ENCODE results near the gene PCDH8. TPM values are rescaled to one million over a fixed set of nuclear protein-coding genes. Genes with fewer than 3 reads are reported as not detected.

Gene PCDH8
- polyA plus RNA-seq, 1 donor from 2014 or later, result 2.4 TPM

DNA sequence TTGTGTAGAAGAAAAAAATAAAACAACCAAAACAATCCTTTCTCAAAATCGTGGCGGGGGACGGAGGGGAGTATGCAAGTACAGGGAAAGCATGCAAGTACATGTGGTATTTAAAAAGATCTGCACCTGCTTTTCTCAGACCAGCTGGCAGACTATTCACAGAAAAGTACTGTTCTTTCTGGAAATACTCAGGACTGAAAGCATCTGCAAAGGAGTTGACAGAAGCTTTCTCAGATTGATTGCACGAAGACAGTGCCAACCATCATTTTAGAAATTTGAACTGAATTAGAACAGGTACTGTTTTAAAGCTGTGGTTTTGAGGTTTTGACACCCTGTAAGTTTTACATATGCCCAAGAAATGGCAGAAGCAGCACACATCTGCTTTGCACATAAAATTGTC, 19.8 kb upstream of the PCDH8 start:
- H3K9me2 ChIP-seq (ENCODE audit: insufficient read depth, low read length), result no peaks in the 10 kb centered on the region
- no peaks in the 10 kb centered on the region for H4K20me1 ChIP-seq (ENCODE audit: insufficient read depth)
- H3K27ac ChIP-seq (ENCODE audit: low read length), result no peak overlapping the region
- no peaks in the 10 kb centered on the region for H3K79me2 ChIP-seq (replicated peaks; ENCODE audit: insufficient read depth, low read length)
- H3K9ac ChIP-seq (ENCODE audit: low read length), result no peak overlapping the region
- H3F3A ChIP-seq (ENCODE audit: insufficient read depth, low read length, poor library complexity, severe bottlenecking), result no peaks in the 10 kb centered on the region
- H3K27me3 ChIP-seq (ENCODE audit: insufficient read depth, low read depth, low read length), result no peaks in the 10 kb centered on the region
- TF ChIP-seq MXI1 (conservative IDR thresholded peaks at IDR 0.05; ENCODE audit: poor library complexity, severe bottlenecking), result no peak
- no peaks in the 10 kb centered on the region for H3K36me3 ChIP-seq (ENCODE audit: insufficient read depth, low read length)
- no peak overlapping the region for H3K4me2 ChIP-seq (ENCODE audit: low read length)
- H2AFZ ChIP-seq (ENCODE audit: low read depth, low read length), result no peak overlapping the region
- H3K4me3 ChIP-seq (ENCODE audit: low read length), result no peak overlapping the region
- no peaks in the 10 kb centered on the region for H3K9me3 ChIP-seq (ENCODE audit: low read length)

DNA sequence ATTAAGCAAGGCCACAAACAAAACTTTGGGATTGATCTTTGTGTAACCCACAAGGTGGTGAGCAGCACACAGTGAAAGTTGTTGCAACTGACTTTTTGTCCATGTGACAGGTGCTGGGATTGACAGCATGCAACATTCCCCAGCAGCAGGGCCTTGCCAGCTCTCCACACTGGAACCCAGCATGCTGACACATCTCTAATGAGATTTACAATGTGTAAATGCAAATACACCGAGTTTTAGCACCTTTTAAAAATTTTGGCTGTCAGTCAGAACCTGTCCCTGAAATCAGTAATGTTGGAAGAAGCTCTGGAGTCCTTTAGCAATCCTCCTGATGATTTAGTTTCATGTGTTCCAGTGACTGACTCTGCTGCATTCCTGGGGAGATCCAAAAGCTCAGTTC, 16.5 kb upstream of the PCDH8 start:
- Histone ChIP-seq H3K27ac (ENCODE audit: low read length) (no peak overlapping the region), H4K20me1 (ENCODE audit: insufficient read depth) (no peaks in the 10 kb centered on the region), H3K4me3 (ENCODE audit: low read length) (no peak overlapping the region), H3K79me2 (replicated peaks; ENCODE audit: insufficient read depth, low read length) (no peaks in the 10 kb centered on the region), H3K4me2 (ENCODE audit: low read length) (no peak overlapping the region), H3K27me3 (ENCODE audit: insufficient read depth, low read depth, low read length) (peaks cover 4% of the 10 kb centered on the region), H2AFZ (ENCODE audit: low read depth, low read length) (no peak overlapping the region), H3F3A (ENCODE audit: insufficient read depth, low read length, poor library complexity, severe bottlenecking) (no peaks in the 10 kb centered on the region), H3K9ac (ENCODE audit: low read length) (no peak overlapping the region), H3K36me3 (ENCODE audit: insufficient read depth, low read length) (no peaks in the 10 kb centered on the region), H3K9me2 (ENCODE audit: insufficient read depth, low read length) (no peaks in the 10 kb centered on the region), H3K9me3 (ENCODE audit: low read length) (no peaks in the 10 kb centered on the region)
- TF ChIP-seq RAD21 (conservative IDR thresholded peaks at IDR 0.05) (no peak), POLR2AphosphoS5 (IDR thresholded peaks at IDR 0.05) (no peak), EP300 (conservative IDR thresholded peaks at IDR 0.05; ENCODE audit: poor library complexity, severe bottlenecking) (no peak), TAF1 (IDR thresholded peaks at IDR 0.05; ENCODE audit: low read depth) (no peak), SMC3 (conservative IDR thresholded peaks at IDR 0.05; ENCODE audit: poor library complexity) (no peak), EZH2 (IDR thresholded peaks at IDR 0.05; ENCODE audit: borderline replicate concordance, insufficient read depth, low read length, poor library complexity, severe bottlenecking) (no peak), MXI1 (conservative IDR thresholded peaks at IDR 0.05; ENCODE audit: poor library complexity, severe bottlenecking) (no peak)
- TF ChIP-seq, protein P1, sequence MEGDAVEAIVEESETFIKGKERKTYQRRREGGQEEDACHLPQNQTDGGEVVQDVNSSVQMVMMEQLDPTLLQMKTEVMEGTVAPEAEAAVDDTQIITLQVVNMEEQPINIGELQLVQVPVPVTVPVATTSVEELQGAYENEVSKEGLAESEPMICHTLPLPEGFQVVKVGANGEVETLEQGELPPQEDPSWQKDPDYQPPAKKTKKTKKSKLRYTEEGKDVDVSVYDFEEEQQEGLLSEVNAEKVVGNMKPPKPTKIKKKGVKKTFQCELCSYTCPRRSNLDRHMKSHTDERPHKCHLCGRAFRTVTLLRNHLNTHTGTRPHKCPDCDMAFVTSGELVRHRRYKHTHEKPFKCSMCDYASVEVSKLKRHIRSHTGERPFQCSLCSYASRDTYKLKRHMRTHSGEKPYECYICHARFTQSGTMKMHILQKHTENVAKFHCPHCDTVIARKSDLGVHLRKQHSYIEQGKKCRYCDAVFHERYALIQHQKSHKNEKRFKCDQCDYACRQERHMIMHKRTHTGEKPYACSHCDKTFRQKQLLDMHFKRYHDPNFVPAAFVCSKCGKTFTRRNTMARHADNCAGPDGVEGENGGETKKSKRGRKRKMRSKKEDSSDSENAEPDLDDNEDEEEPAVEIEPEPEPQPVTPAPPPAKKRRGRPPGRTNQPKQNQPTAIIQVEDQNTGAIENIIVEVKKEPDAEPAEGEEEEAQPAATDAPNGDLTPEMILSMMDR (IDR thresholded peaks at IDR 0.05; ENCODE audit: poor library complexity, severe bottlenecking), result no peak
- TF ChIP-seq, protein P2, sequence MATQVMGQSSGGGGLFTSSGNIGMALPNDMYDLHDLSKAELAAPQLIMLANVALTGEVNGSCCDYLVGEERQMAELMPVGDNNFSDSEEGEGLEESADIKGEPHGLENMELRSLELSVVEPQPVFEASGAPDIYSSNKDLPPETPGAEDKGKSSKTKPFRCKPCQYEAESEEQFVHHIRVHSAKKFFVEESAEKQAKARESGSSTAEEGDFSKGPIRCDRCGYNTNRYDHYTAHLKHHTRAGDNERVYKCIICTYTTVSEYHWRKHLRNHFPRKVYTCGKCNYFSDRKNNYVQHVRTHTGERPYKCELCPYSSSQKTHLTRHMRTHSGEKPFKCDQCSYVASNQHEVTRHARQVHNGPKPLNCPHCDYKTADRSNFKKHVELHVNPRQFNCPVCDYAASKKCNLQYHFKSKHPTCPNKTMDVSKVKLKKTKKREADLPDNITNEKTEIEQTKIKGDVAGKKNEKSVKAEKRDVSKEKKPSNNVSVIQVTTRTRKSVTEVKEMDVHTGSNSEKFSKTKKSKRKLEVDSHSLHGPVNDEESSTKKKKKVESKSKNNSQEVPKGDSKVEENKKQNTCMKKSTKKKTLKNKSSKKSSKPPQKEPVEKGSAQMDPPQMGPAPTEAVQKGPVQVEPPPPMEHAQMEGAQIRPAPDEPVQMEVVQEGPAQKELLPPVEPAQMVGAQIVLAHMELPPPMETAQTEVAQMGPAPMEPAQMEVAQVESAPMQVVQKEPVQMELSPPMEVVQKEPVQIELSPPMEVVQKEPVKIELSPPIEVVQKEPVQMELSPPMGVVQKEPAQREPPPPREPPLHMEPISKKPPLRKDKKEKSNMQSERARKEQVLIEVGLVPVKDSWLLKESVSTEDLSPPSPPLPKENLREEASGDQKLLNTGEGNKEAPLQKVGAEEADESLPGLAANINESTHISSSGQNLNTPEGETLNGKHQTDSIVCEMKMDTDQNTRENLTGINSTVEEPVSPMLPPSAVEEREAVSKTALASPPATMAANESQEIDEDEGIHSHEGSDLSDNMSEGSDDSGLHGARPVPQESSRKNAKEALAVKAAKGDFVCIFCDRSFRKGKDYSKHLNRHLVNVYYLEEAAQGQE (IDR thresholded peaks at IDR 0.05; ENCODE audit: borderline replicate concordance), result no peak

All from neural cell (in vitro differentiated cells).